ELR (cell line): ENCODE data around the gene NFKB2.

Experiments used
- DNase-seq: peaks from one replicate; pipeline ENCODE4 v3.0.0-alpha.2; 2015; ENCODE audit warnings: low read depth

The NFKB2 gene

GRCh38 chr10:102394801-102395399 is 605 bp upstream of the NFKB2 start:
- peak; percentile 62 for DNase-seq

DNA sequence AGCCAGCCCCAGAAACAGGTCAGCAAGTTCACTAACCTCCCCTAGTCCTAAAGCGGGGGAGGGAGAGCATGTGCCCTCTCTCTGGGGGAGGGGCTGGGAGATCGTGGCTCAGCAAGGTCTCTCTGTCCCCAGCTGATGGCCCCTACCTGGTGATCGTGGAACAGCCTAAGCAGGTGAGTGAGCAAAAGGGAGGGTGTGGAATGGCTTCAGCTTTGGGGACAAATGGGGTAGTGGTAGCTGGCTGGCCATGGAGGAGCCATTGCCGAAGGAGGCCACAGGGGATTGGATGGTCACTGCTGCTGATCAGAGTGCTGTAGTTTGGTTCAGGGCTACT is 779 bp downstream of the NFKB2 start:
- no peak for DNase-seq

DNA sequence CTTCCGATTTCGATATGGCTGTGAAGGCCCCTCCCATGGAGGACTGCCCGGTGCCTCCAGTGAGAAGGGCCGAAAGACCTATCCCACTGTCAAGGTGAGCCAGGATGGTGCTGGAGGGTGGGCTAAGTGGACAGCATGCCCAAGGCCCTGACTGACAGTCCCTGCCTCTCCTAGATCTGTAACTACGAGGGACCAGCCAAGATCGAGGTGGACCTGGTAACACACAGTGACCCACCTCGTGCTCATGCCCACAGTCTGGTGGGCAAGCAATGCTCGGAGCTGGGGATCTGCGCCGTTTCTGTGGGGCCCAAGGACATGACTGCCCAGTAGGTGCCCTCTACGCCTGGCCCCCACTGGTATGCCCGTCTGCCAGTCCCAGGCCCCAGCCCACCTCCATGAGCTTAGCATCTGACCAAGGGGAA is 1.2 kb downstream of the NFKB2 start:
- DNase-seq = no peak

- DNase-seq = no peak
Measured at GRCh38 chr10:102397222-102398171, 2.0 kb downstream of the NFKB2 start.

- no peak for DNase-seq
Measured at GRCh38 chr10:102398172-102399020, 2.9 kb downstream of the NFKB2 start.

GRCh38 chr10:102399217-102400021 is 3.9 kb downstream of the NFKB2 start:
- peak; percentile 86 for DNase-seq

DNA sequence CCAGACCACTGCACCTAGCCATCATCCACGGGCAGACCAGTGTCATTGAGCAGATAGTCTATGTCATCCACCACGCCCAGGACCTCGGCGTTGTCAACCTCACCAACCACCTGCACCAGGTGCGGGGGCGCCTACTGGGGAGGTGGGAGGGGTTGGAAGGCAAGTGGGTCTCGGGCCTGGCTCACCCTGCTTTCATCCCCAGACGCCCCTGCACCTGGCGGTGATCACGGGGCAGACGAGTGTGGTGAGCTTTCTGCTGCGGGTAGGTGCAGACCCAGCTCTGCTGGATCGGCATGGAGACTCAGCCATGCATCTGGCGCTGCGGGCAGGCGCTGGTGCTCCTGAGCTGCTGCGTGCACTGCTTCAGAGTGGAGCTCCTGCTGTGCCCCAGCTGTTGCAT is 4.6 kb downstream of the NFKB2 start:
- DNase-seq = no peak

GRCh38 chr10:102400598-102401341 is 5.3 kb downstream of the NFKB2 start:
- DNase-seq = no peak

GRCh38 chr10:102401342-102401654 is 5.8 kb downstream of the NFKB2 start:
- DNase-seq = no peak

DNA sequence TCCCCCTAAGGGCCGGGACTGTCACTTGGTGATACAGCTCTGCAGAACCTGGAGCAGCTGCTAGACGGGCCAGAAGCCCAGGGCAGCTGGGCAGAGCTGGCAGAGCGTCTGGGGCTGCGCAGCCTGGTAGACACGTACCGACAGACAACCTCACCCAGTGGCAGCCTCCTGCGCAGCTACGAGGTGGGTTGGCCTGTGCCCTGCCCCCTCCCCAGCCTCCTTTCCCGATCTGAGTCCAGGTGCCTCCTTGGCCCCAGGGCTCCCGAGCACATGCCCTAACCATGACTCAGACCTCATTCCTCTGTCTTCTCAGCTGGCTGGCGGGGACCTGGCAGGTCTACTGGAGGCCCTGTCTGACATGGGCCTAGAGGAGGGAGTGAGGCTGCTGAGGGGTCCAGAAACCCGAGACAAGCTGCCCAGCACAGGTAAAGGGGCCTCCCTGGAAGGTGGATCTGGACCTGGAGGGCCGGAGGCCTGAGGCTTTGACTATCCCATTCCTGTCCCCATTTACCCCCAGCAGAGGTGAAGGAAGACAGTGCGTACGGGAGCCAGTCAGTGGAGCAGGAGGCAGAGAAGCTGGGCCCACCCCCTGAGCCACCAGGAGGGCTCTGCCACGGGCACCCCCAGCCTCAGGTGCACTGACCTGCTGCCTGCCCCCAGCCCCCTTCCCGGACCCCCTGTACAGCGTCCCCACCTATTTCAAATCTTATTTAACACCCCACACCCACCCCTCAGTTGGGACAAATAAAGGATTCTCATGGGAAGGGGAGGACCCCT is 6.4 kb downstream of the NFKB2 start:
- DNase-seq = peak; percentile 86

GRCh38 chr10:102402512-102402896 is 7.0 kb downstream of the NFKB2 start:
- no peak for DNase-seq

DNA sequence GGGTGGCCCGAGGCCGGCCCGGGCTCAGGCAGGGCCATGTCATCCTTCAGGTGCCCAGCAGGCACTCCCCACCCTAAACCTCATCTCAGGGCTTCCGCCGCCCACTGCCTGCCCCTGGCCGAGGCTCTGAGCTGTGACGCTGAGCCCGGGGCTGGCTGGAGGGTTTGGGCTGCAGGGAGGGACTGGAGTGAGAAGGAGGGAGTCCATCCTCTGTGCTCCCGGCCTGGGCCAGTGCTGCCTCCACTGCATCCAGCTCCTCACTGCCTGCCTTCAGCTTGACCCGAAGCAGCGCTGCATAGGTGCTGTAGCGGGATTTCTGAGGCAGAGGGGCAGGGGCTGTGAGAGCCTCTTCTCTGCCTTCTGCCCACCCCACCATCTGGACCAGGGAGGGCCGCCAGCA is 7.6 kb downstream of the NFKB2 start:
- DNase-seq = no peak

GRCh38 chr10:102404361-102405107 is 9.0 kb downstream of the NFKB2 start:
- no peak for DNase-seq

DNA sequence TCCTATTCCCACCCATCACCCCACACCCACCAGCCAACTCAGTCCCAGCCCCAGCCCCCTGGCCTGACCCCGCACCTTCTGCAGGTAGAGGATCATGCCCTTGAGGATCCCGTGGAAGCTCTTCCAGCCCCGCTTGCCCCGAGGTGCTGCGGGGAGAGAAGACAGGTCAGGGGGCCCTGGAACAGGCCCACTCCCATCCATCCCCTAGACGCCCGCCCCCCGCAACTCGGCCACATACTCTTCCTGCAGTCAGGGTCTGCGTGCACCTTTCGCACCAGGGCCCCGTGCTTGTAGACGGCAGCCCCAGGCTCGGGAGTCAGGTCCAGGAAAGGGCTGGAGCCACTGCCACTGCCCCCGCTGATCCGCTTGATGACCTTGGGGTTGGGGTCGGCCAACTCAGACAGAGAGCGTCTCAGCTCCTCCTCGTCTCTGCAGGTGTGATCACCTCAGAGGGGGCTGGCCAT is 9.6 kb downstream of the NFKB2 start:
- DNase-seq = no peak

GRCh38 chr10:102405632-102406031 is 10.1 kb downstream of the NFKB2 start:
- DNase-seq = no peak

GRCh38 chr10:102406815-102407214 is 11.3 kb downstream of the NFKB2 start:
- DNase-seq = no peak

GRCh38 chr10:102407425-102408130 is 12.1 kb downstream of the NFKB2 start:
- no peak for DNase-seq

GRCh38 chr10:102408131-102408727 is 12.7 kb downstream of the NFKB2 start:
- no peak for DNase-seq
